GM18951 (cell line): ENCODE results near the gene TMC1.
"Not testable (repeated sequence)": the region's sequence is repeated elsewhere in the genome, so short reads cannot be mapped to it uniquely, and the experiment has no call there.

Source experiments
- POLR2A ChIP-seq: IDR thresholded peaks from 4 replicates; pipeline ENCODE4 v1.6.1; 2011; ENCODE audit warnings: mild to moderate bottlenecking; ENCODE audit not compliant: insufficient read length, insufficient read depth; ENCODE audit errors: extremely low read depth
- in situ Hi-C: fragments of 300-500 bp; cut with MboI; formaldehyde crosslinking; loops from one replicate; pipeline ENCODE4 v1.12.0; 2022; ENCODE audit warnings: low sequenced_read_pairs, mixed read lengths, inconsistent platforms; ENCODE audit not compliant: unreplicated experiment

TMC1 gene

GRCh38 chr9:72491242-72491641 is 30.2 kb upstream of the TMC1 start:
- no peak for TF ChIP-seq POLR2A
- in situ Hi-C loops: no loop called here

DNA sequence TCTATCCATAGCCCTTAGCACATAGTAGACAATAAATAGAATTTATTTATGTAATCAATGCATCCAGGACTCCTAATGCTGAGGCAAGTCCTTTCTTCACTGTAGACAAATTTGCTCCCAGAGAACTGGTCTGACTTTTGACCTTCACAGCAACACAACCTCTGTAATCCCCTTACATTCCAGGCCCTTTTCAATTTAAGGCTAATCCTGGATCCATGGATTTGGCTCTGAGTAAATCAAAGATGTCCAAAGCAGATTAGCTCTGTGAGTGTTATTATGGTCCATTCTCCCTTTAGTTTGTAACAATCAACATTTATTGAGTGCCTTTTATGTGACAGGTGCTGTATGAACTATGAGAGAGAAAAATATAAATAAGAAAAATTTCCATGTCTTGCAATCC is 27.4 kb upstream of the TMC1 start:
- in situ Hi-C loops: no loop called here
- TF ChIP-seq POLR2A: no peak

GRCh38 chr9:72497447-72498046 is 23.9 kb upstream of the TMC1 start:
- TF ChIP-seq POLR2A: no peak

DNA sequence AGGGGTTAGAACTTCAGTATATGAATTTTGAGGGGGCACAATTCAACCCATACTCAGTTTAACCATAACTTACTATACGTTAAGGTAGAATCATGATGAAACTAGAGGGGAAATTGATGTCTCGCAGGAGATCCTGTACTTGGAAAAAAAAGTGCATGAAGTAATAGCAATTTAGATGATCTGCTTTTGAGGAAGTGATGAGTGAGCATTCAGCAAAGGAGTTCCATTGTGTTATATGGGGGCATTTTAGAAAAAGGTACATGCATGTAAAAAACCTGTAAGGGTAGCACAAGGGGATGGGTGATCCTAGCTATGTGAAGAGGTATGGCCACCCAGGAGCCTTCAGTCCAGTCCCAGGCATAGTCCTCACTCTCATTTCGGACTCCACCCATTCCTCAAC is 14.8 kb upstream of the TMC1 start:
- in situ Hi-C loops: no loop called here
- no peak for TF ChIP-seq POLR2A

More at GRCh38 chr9:72497447-72498046, 23.9 kb upstream of the TMC1 start:
- in situ Hi-C loops: no loop called here

DNA sequence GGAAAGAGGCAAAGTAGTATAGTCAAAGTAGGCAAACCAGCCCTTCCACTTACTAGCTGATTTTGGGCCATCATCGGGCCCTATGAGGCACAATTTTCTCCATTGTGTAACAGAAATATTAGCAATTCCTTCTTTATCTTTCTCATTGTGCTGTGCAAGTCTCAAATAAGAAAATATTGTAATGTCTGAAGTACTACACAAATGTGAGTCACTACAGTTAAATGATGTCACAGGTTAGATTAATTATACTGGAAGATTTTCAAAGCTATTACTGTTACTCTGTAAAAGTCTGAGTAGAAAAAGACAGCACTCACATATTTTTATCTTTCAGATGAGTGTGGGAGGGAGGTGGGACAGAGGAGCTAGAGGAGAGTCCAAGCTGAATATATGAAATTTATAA is 12.4 kb upstream of the TMC1 start:
- in situ Hi-C loops: no loop called here
- no peak for TF ChIP-seq POLR2A

DNA sequence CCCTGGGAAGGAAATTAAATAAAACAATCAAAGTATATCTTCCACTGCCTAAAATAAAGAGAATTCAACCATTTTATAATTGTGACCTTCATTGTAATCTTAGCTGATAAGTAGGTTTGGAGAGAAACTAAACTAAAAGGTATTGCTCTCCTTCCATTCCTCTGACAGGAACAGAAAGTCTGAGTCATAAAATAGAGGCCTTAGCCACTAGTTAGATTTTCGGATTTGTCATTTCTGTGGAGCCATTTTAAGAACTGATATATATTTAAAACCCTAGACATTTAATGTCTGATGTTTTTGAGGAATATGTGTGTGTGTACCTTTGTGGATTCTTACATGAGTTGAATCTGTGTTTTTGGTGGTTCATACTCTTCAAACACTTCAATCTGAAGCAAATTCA is 11.8 kb upstream of the TMC1 start:
- no peak for TF ChIP-seq POLR2A
- in situ Hi-C loops: no loop called here

DNA sequence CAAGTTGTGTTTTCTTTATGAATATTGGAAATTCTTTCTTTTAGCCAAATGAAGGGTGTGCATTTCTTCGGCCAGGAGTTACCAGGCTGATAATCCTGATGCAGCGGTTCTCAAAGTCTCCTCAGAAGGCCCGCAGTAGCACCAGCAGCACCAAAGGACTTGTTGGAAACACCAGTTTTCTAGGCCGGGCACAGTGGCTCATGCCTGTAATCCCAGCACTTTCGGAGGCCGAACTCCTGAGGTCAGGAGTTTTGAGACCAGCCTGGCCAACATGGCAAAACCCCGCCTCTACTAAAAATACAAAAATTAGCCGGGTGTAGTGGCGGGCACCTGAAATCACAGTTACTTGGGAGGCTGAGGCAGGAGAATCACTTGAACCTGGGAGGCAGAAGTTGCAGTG is 397 bp upstream of the TMC1 start:
- in situ Hi-C loops: not testable (repeated sequence)

DNA sequence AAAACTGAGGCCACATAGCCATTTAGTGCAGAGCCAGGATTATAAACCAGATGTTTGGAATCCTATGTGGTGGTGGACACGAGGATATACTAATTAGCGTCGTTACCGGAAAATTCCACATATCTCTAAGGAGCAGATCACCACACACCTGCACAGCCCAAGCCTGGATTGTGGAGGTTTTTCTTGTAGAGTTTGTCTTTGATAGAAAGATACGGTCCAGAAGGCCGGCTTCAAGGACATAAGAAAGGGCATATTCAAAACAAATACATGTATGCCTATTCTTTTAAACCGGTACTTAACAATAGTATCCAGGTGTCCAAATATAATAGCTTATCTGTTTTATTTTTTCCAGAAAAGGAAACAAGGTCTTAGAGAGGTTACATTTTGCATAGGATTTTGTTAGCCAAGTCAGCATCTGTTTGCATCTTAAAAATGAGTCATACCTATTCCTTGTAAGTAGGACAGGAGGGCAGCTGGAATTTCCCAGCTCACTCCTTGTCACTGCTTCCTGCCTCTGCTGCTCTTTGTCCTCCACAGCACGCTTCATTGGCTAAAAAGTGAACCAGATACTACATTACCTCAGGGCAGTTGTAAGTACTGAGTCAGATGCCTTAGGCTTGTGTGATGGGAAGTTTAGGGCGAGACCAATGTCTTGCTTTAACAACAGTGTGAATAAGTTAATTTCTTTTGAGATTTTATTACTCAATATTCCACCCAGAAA is 3.6 kb downstream of the TMC1 start:
- no peak for TF ChIP-seq POLR2A
- in situ Hi-C loops: no loop called here

DNA sequence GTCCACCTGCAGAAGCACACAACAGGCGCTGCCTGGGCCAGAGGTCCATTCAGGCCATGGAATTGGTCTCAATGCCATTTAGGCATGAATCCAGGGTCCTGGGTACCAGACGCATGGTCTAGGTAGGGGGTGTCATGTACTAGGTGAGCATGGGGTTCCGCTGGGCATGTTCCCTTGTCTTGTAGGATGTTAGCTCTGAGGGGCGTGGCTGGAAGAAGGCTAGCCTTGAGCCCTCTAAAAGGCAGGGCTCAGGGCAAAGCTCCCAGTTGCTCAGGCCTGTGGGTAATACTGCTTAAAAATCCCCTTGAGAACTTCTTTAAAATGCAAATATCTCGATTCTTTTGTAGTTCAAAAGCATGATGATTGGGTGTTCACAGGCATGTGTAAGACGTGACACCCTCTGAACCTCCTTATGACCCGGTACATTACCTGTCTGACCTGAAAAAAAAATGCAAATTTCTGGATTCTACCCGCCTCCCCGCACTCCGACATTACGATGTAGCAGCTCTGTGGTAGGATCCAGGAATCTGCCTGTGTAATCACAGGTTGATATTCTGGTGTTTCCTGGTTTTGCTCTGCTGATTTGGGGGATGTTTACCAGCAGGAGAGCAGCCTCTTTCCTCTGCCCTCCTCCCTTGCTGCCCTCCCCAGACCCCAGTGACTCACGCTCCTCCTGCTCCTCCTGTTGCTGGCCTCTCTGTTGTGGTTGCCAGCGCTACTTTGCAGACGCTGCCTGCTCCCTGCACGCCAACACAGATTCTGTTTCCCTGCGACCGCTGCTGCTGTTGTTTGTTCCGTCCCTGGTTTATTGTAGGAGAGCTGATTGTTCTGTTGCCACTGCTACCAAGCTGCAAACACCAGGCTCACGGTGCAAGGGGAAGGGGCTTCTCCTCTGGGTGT is 5.7 kb downstream of the TMC1 start:
- in situ Hi-C loops: no loop called here
- TF ChIP-seq POLR2A: peak; percentile 30

GRCh38 chr9:72527801-72528195 is 6.4 kb downstream of the TMC1 start:
- in situ Hi-C loops: no loop called here
- TF ChIP-seq POLR2A: no peak

- in situ Hi-C loops: no loop called here
- no peak for TF ChIP-seq POLR2A
These were observed 8.1 kb downstream of the TMC1 start for GRCh38 chr9:72529531-72529930.

GRCh38 chr9:72533322-72533721 is 11.9 kb downstream of the TMC1 start:
- in situ Hi-C loops: no loop called here
- no peak for TF ChIP-seq POLR2A

GRCh38 chr9:72534931-72535330 is 13.5 kb downstream of the TMC1 start:
- TF ChIP-seq POLR2A: no peak

More at GRCh38 chr9:72534931-72535330, 13.5 kb downstream of the TMC1 start:
- in situ Hi-C loops: no loop called here
